H54 (cell line): Measurements from ENCODE around the gene SELENOM.

Experiments used
- DNase-seq: peaks from one replicate; pipeline ENCODE4 v3.0.0; 2011; ENCODE audit warnings: low spot score, mixed read lengths; ENCODE audit not compliant: insufficient read length
- FAIRE-seq: peaks from 3 replicates; lab custom pipeline; 2011; peaks lifted over from hg19 to GRCh38; lab: Jason Lieb, UNC
- POLR2A ChIP-seq: IDR thresholded peaks from 2 replicates; pipeline ENCODE4 v1.6.1; 2011; ENCODE audit warnings: low read depth, mild to moderate bottlenecking, low read length

Gene SELENOM

DNA sequence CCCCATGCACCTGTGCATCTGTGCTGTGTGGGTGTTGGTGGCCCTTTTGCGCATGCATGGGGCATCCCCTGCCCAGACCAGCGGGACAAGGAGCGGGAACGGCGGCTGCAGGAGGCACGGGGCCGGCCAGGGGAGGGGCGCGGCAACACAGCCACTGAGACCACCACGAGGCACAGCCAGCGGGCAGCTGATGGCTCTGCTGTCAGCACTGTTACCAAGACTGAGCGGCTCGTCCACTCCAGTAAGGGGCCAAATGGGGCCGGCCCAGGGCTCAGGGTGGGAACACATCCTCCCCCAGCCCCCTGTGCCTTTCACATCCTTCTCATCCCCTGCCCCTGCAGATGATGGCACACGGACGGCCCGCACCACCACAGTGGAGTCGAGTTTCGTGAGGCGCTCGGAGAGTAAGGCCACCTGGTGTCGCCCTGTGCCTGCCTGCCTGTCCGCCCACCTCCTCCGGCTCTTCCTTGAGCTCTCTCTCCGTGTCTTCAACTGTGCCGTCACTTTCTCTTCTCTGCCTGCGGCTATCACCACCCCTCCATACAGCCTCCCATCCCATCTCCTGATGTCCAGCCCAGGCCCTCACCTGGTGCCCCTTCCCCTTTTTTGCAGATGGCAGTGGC, 10.6 kb downstream of the SELENOM start:
- FAIRE-seq (no peak), DNase-seq (no peak)
- TF ChIP-seq POLR2A: no peak

- no peak for TF ChIP-seq POLR2A
- DNase-seq: no peak
- no peak for FAIRE-seq
These were observed 11.6 kb downstream of the SELENOM start for GRCh38 chr22:31095637-31096249.

DNA sequence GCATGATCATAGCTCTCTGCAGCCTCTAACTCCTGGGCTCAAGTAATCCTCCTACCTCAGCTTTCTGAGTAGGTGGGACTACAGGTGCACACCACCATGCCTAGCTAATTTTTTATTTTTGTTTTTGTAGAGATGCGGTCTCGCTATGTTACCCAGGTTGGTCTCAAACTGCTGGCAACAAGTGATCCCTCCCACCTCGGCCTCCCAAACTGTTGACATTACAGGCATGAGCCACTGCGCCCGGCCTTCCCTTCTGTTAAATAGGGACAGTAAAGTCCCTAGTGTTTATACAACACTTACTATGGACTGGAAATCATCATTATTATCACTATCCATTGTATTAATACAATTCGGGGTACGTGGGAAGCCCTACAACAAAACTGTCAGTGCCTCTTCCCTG, 12.6 kb downstream of the SELENOM start:
- FAIRE-seq: no peak
- no peak for TF ChIP-seq POLR2A

GRCh38 chr22:31094021-31094551, 13.3 kb downstream of the SELENOM start:
- no peak for FAIRE-seq
- TF ChIP-seq POLR2A: no peak
- no peak for DNase-seq

More for the DNA sequence above, 12.6 kb downstream of the SELENOM start:
- no peak for DNase-seq

DNA sequence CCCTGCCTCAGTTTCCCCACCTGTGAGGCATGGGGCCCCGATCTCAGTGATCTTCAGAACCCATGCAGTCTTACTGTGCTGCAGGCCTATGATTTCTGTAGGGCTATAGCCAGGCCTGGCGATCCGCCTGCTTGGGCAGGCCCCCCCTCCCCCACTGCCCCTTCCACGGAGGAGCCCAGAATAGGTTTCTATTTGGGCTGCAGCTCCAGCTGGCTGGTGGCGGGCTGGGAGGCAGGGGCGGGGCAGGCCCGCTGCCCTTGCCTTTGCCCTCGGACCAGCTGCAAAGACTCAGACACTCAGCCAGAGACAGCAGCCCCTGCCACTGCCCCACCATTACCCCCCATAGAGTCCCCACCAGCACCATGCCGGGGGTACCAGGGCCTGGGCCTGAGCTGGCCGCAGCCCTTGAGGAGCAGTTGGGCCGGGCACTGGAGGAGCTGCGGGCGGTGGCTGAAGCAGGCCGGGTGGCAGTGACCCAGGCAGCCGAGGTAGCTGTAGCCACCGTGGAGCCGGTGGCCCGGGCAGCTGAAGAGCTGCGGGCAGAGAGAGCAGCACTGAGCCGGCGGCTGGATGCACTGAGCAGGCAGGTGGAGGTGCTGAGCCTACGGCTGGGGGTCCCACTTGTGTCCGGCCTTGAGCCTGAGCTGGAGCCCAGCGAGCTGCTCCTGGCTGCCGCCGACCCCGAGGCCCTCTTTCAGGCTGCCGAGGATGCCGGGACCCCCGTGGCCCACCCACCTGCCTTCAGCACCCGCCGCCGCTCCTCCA, 14.1 kb downstream of the SELENOM start:
- FAIRE-seq: no peak
- TF ChIP-seq POLR2A: no peak

DNA sequence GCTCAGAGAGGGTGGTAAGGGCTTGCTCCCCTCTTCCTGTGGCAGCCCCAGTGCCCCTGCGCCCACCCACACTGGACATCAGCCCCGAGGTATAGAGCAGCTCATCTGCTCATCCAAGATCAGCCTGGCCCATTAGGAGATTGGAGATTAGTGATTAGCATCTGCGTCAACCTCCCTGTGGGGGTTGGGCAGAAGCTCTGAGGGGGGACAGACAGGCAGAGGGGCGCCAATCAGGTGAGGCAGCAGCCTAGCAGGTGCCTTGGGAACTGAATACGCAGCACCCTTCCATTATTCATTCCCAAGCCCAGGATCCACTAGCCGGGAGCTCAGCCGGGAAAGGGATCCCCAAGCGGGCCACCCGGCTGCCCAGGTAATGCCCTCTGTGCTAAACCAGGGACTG, 15.2 kb downstream of the SELENOM start:
- TF ChIP-seq POLR2A: no peak
- FAIRE-seq (no peak), DNase-seq (no peak)

More for the DNA sequence above, 14.1 kb downstream of the SELENOM start:
- no peak for DNase-seq

DNA sequence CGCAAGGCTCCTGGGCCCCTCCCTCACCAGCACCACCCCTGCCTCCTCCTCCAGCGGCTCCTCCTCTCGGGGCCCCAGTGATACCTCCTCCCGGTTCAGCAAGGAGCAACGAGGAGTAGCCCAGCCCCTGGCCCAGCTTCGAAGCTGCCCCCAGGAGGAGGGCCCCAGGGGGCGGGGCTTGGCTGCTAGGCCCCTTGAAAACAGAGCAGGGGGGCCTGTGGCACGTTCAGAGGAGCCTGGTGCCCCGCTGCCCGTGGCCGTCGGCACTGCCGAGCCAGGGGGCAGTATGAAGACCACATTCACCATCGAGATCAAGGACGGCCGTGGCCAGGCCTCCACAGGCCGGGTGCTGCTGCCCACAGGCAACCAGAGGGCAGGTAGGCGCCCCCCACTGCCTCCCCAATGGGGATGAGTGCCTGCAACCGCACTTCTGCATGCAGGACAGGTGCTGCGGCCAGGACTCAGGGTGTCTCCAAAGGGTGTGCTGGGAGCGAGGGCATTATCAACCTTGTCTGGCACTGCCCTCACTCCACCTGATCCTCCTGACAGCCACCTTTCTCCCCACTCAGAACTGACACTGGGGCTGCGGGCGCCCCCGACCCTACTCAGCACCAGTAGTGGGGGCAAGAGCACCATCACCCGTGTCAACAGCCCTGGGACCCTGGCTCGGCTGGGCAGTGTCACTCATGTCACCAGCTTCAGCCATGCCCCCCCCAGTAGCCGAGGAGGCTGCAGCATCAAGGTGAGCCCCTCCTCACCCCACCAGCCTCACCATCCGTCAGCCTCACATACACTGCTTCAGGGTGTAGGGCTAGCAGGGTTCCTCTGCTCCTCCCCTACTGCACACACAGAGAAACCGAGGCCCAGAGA, 16.0 kb downstream of the SELENOM start:
- DNase-seq (no peak), FAIRE-seq (no peak)
- no peak for TF ChIP-seq POLR2A

- FAIRE-seq (no peak), DNase-seq (no peak)
- TF ChIP-seq POLR2A: no peak
These were observed 16.9 kb downstream of the SELENOM start for GRCh38 chr22:31090217-31091085.

- TF ChIP-seq POLR2A: no peak
- DNase-seq: no peak
- no peak for FAIRE-seq
These were observed 17.9 kb downstream of the SELENOM start for GRCh38 chr22:31089160-31090100.

GRCh38 chr22:31088233-31088986, 19.0 kb downstream of the SELENOM start:
- DNase-seq: no peak
- no peak for FAIRE-seq
- no peak for TF ChIP-seq POLR2A

- no peak for FAIRE-seq
These were observed 19.6 kb downstream of the SELENOM start for GRCh38 chr22:31087744-31088215.

More at GRCh38 chr22:31087744-31088215, 19.6 kb downstream of the SELENOM start:
- DNase-seq: no peak
- TF ChIP-seq POLR2A: no peak
